HG03354 (cell line): Measurements from ENCODE around the gene HIVEP3.

Experiments
- ATAC-seq: cut with Tn5 transposase; IDR thresholded peaks from one replicate; pipeline ENCODE4 v1.9.1; 2021; ENCODE audit warnings: mild to moderate bottlenecking; ENCODE audit not compliant: unreplicated experiment, poor library complexity, severe bottlenecking

The HIVEP3 gene

GRCh38 chr1:41526956-41527561 lies 391.7 kb downstream of the HIVEP3 start:
- ATAC-seq, result no peak

- ATAC-seq, result no peak
Measured at GRCh38 chr1:41525891-41526587, 392.7 kb downstream of the HIVEP3 start.

- ATAC-seq, result no peak
Measured at GRCh38 chr1:41524676-41525675, 393.7 kb downstream of the HIVEP3 start.

GRCh38 chr1:41523949-41524675 lies 394.6 kb downstream of the HIVEP3 start:
- no peak for ATAC-seq

- ATAC-seq, result no peak
Measured at GRCh38 chr1:41523071-41523470, 395.7 kb downstream of the HIVEP3 start.

GRCh38 chr1:41521766-41522165 lies 397.0 kb downstream of the HIVEP3 start:
- ATAC-seq, result no peak

GRCh38 chr1:41520951-41521752 lies 397.6 kb downstream of the HIVEP3 start:
- no peak for ATAC-seq

GRCh38 chr1:41519667-41520066 lies 399.1 kb downstream of the HIVEP3 start:
- no peak for ATAC-seq

GRCh38 chr1:41518471-41518870 lies 400.3 kb downstream of the HIVEP3 start:
- no peak for ATAC-seq

GRCh38 chr1:41517062-41517438 lies 401.7 kb downstream of the HIVEP3 start:
- no peak for ATAC-seq

GRCh38 chr1:41516168-41517061 lies 402.3 kb downstream of the HIVEP3 start:
- peak; percentile 73 for ATAC-seq

- no peak for ATAC-seq
Measured at GRCh38 chr1:41515778-41516167, 402.9 kb downstream of the HIVEP3 start.

GRCh38 chr1:41515131-41515678 lies 403.5 kb downstream of the HIVEP3 start:
- ATAC-seq, result no peak

GRCh38 chr1:41514381-41514780 lies 404.3 kb downstream of the HIVEP3 start:
- ATAC-seq, result no peak

GRCh38 chr1:41513383-41513735 lies 405.4 kb downstream of the HIVEP3 start:
- ATAC-seq, result no peak

GRCh38 chr1:41512701-41513382 lies 405.9 kb downstream of the HIVEP3 start:
- ATAC-seq, result no peak

- ATAC-seq, result no peak
Measured at GRCh38 chr1:41511239-41511540, 407.5 kb downstream of the HIVEP3 start.
